Measurements from ENCODE around the gene MSANTD2.

The MSANTD2 gene

DNA sequence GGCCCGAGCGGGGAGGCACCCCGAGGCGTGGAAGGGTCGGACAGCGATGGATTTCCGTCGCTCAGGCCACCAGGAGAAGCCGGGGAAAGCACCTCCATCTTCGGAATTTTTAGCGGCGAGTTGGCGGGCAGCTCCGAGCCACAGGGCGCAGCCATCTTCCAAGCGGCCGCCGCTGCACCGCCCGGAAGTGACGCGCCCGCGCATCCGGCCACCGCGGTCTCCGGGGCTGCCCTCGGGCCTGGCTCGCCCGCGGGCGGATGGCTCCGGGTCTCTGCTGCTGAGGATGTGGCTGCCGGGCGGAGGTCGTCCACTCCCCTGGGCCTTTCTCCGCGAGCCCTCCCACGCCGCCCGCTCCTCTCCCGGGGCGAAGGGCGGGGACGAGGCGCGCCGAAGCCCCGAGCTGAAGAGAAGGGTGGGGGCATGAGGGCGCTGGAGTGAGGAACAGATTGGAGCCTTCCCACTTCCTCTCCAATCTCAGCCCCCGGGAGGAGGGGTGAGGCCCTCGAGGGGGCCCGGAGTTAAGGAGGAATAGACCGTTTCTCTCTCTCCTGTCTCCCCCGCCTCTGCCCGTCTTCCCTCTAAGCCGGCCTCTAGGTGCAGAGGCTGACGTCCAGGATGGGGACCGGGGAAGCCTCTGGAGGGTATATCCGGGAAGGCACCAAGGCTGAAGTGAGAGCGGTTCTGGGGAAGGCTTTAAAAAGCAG, at the start of gene MSANTD2:
TSS of gene MSANTD2 (minus strand) at position 181 of the 704 bp plus-strand sequence. CDS start at position 155, 26 bp downstream.
- H3K4me3 ChIP-seq (ENCODE audit: low read length): peak within 1 kb of the TSS; percentile 77
- peak; percentile 73 for DNase-seq (ENCODE audit: low read depth)
- TF ChIP-seq, protein P1, sequence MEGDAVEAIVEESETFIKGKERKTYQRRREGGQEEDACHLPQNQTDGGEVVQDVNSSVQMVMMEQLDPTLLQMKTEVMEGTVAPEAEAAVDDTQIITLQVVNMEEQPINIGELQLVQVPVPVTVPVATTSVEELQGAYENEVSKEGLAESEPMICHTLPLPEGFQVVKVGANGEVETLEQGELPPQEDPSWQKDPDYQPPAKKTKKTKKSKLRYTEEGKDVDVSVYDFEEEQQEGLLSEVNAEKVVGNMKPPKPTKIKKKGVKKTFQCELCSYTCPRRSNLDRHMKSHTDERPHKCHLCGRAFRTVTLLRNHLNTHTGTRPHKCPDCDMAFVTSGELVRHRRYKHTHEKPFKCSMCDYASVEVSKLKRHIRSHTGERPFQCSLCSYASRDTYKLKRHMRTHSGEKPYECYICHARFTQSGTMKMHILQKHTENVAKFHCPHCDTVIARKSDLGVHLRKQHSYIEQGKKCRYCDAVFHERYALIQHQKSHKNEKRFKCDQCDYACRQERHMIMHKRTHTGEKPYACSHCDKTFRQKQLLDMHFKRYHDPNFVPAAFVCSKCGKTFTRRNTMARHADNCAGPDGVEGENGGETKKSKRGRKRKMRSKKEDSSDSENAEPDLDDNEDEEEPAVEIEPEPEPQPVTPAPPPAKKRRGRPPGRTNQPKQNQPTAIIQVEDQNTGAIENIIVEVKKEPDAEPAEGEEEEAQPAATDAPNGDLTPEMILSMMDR (conservative IDR thresholded peaks at IDR 0.05; ENCODE audit: low read length): no peak

DNA sequence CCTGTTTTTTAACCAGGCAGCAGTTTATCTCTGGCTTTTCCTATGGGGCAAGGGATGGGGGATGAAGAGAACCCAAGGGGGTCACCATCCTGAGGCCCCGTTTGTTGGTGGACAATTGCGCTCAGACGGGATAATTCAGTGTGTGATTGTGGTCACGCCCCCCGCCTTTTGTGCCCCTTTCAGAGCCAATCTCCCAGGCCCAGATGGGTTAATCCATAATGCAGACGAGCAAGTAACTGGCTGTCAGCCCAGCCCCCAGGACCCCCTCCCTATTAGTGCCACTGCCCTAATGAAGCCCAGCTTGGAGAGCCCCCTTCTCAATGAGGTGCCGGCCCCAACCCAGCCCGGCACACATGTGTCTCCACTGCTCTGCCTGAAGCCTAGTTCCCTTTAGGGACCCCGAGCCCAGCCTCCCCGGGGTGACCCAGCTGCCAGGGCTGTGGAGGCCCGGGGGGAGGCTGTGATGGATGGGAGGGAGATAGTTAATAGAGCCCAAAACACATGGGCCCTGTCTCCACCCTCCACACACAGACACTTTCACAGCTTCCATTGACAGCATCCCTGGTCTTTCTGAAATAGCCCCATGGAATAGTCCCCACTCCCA, 46.0 kb upstream of the MSANTD2 start:
- TF ChIP-seq, protein P1 (conservative IDR thresholded peaks at IDR 0.05; ENCODE audit: low read length): no peak
- DNase-seq (ENCODE audit: low read depth): no peak
- no peak overlapping the region for H3K4me3 ChIP-seq (ENCODE audit: low read length)

GRCh38 chr11:124844664-124845079, 44.5 kb upstream of the MSANTD2 start:
- H3K4me3 ChIP-seq (ENCODE audit: low read length): no peak overlapping the region
- TF ChIP-seq, protein P1 (conservative IDR thresholded peaks at IDR 0.05; ENCODE audit: low read length): no peak

DNA sequence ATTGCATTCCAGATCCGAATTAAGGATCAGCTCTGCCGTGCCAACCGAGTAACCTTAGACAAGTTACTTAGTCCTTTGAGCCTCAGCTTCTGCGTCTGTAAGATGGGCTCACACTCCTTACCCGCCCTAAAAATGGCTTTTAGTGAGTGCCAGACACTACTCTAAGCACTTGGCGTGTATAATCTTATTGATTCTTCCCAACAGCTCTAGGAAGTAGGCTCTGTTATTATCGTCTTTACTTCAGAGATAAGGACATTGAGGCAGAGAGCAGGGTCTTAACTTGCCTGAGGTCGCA, 43.4 kb upstream of the MSANTD2 start:
- TF ChIP-seq, protein P1 (conservative IDR thresholded peaks at IDR 0.05; ENCODE audit: low read length): no peak
- no peak for DNase-seq (ENCODE audit: low read depth)
- H3K4me3 ChIP-seq (ENCODE audit: low read length): no peak overlapping the region

More at GRCh38 chr11:124844664-124845079, 44.5 kb upstream of the MSANTD2 start:
- no peak for DNase-seq (ENCODE audit: low read depth)

DNA sequence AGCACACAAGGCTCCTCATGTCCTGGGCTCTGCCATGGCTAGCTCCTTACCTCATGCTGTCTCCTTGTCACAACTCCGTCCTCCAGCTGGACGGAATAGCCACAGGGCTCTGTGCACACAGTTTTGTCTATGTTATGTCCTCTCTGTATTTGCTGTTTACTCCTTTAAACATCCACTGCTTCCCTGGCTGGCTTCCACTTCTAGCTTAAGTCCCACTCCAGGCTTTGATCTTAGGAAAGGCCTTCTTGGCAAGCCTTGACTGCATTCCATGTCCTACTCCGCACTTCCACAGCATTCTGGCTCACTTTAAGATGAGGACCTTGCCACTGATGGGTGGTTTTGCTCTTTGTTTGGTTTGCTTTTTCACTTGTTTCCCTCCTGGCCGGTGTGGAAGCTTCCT, 42.1 kb upstream of the MSANTD2 start:
- H3K4me3 ChIP-seq (ENCODE audit: low read length): no peak overlapping the region
- TF ChIP-seq, protein P1 (conservative IDR thresholded peaks at IDR 0.05; ENCODE audit: low read length): no peak
- DNase-seq (ENCODE audit: low read depth): no peak

DNA sequence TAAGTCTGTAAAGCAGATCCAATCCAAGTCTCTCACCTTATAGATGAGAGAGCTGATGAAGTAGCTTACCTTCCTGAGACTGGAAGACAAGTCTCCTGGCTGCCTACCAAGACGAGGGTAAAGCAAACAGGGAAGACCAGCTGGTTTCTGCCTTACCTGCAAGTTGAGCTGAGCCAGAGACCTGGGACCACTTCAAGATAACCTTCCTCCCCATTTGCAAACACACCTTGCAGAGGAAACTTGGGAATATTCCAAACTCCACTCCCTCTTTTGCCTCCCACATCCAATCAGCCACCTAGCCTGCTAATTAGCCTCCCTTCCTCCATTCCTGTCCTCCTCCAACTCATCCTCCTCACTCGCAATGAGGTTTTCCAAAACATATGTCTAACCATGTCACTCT, 41.6 kb upstream of the MSANTD2 start:
- H3K4me3 ChIP-seq (ENCODE audit: low read length): no peak overlapping the region
- no peak for DNase-seq (ENCODE audit: low read depth)
- TF ChIP-seq, protein P1 (conservative IDR thresholded peaks at IDR 0.05; ENCODE audit: low read length): no peak

DNA sequence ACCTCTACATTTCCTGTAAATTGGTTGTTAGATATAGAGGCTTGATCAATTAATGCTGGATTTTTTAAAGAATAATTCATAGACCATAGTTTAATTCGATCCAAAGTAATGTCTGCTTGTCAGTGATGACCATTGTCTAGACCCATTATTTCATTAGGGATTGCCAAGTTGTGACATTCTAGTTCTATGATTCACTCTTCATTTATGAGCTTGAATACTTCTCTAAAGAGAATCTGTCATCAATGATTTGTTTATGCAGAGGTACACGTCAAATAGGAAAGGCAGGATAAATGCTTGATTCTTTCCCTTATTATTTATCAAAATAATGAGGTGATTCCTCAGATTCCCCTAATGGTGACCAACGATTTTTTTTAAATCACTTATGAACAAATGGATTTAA, 41.0 kb upstream of the MSANTD2 start:
- TF ChIP-seq, protein P1 (conservative IDR thresholded peaks at IDR 0.05; ENCODE audit: low read length): no peak
- DNase-seq (ENCODE audit: low read depth): no peak
- no peak overlapping the region for H3K4me3 ChIP-seq (ENCODE audit: low read length)

All from AG10803 (cell line).